Activated naive CD4-positive, alpha-beta T cell treated with anti-CD3 and anti-CD28 coated beads, Interleukin-2, amount 10 ng/mL, durations not matched to agents 7 days and 5 days (primary cell): Measurements from ENCODE around the gene PGLYRP2.
"Not testable (repeated sequence)": the region's sequence is repeated elsewhere in the genome, so short reads cannot be mapped to it uniquely, and the experiment has no call there.

Source experiments
- CTCF ChIA-PET: fragments of 350-600 bp; sonication (Branson Sonifier 250); formaldehyde crosslinking; loops from one replicate; lab custom pipeline; 2021; ENCODE audit warnings: antibody characterized with exemption; lab: Charles Lee
- DNase-seq: peaks from one replicate; pipeline ENCODE4 v3.0.0-alpha.2; 2020
- H3K27ac Mint-ChIP-seq: one replicate; pipeline ENCODE4 v1.8.0; 2021; ENCODE audit warnings: mild to moderate bottlenecking, moderate library complexity, mixed read lengths
- H3K27me3 Mint-ChIP-seq: one replicate; pipeline ENCODE4 v1.8.0; 2021; ENCODE audit warnings: mild to moderate bottlenecking, mixed read lengths
- H3K36me3 Mint-ChIP-seq: one replicate; pipeline ENCODE4 v1.8.0; 2021; ENCODE audit warnings: mixed read lengths
- H3K4me1 Mint-ChIP-seq: one replicate; pipeline ENCODE4 v1.8.0; 2021; ENCODE audit warnings: mixed read lengths
- H3K4me3 Mint-ChIP-seq: one replicate; pipeline ENCODE4 v1.8.0; 2021; ENCODE audit warnings: mild to moderate bottlenecking, moderate library complexity, mixed read lengths
- H3K9me3 Mint-ChIP-seq: one replicate; pipeline ENCODE4 v1.8.0; 2021; ENCODE audit warnings: mixed read lengths

The PGLYRP2 gene

GRCh38 chr19:15479391-15480345 lies at the start of gene PGLYRP2:
TSS of gene PGLYRP2 (minus strand) at chr19:15479501. CDS start at chr19:15479371, 130 bp downstream.
- no peaks in the 10 kb centered on the region for H3K9me3 Mint-ChIP-seq
- CTCF ChIA-PET: interaction anchor here (0.6 to 0.8 kb wide), 3 partner anchors 72 to 325 kb away, joined by 3 to 4 read pairs (median 3); no protein-coding TSS in a partner anchor
- no peak for DNase-seq
- H3K36me3 Mint-ChIP-seq: no peaks in the 10 kb centered on the region
- H3K4me1 Mint-ChIP-seq: peaks cover 36% of the 10 kb centered on the region
- peak within 1 kb of the TSS; percentile 0 for H3K27ac Mint-ChIP-seq
- peaks cover 14% of the 10 kb centered on the region for H3K27me3 Mint-ChIP-seq
- H3K4me3 Mint-ChIP-seq: no peak within 1 kb of the TSS

GRCh38 chr19:15527705-15528104 lies 48.4 kb upstream of the PGLYRP2 start:
- DNase-seq: no peak
- peaks cover 10% of the 10 kb centered on the region for H3K9me3 Mint-ChIP-seq
- peaks cover 35% of the 10 kb centered on the region for H3K27me3 Mint-ChIP-seq
- H3K4me3 Mint-ChIP-seq: no peak overlapping the region
- CTCF ChIA-PET: no interaction called here
- peaks cover 6% of the 10 kb centered on the region for H3K4me1 Mint-ChIP-seq
- no peak overlapping the region for H3K27ac Mint-ChIP-seq
- H3K36me3 Mint-ChIP-seq: peaks cover 2% of the 10 kb centered on the region

- Mint-ChIP-seq H3K4me3 (no peak overlapping the region), H3K27me3 (peaks cover 35% of the 10 kb centered on the region), H3K9me3 (peaks cover 10% of the 10 kb centered on the region), H3K27ac (no peak overlapping the region), H3K36me3 (peaks cover 2% of the 10 kb centered on the region), H3K4me1 (peaks cover 2% of the 10 kb centered on the region)
- CTCF ChIA-PET: no interaction called here
- no peak for DNase-seq
Observed at GRCh38 chr19:15526408-15526807, 47.1 kb upstream of the PGLYRP2 start.

GRCh38 chr19:15525291-15525690 lies 46.0 kb upstream of the PGLYRP2 start:
- peaks cover under 1% of the 10 kb centered on the region for H3K36me3 Mint-ChIP-seq
- H3K9me3 Mint-ChIP-seq: peaks cover 7% of the 10 kb centered on the region
- CTCF ChIA-PET: no interaction called here
- peaks cover 2% of the 10 kb centered on the region for H3K4me1 Mint-ChIP-seq
- no peak for DNase-seq
- H3K27me3 Mint-ChIP-seq: peaks cover 35% of the 10 kb centered on the region
- H3K27ac Mint-ChIP-seq: no peak overlapping the region
- no peak overlapping the region for H3K4me3 Mint-ChIP-seq

GRCh38 chr19:15524781-15525180 lies 45.5 kb upstream of the PGLYRP2 start:
- Mint-ChIP-seq H3K36me3 (no peaks in the 10 kb centered on the region), H3K9me3 (peaks cover 2% of the 10 kb centered on the region), H3K4me3 (no peak overlapping the region), H3K27me3 (peaks cover 35% of the 10 kb centered on the region), H3K4me1 (peaks cover 2% of the 10 kb centered on the region), H3K27ac (no peak overlapping the region)
- DNase-seq: no peak
- CTCF ChIA-PET: no interaction called here

GRCh38 chr19:15519433-15519976 lies 40.2 kb upstream of the PGLYRP2 start:
- Mint-ChIP-seq H3K27ac (peak overlapping the region; percentile 68), H3K9me3 (peaks cover 16% of the 10 kb centered on the region), H3K27me3 (peaks cover 36% of the 10 kb centered on the region), H3K36me3 (peaks cover 3% of the 10 kb centered on the region), H3K4me1 (peaks cover 17% of the 10 kb centered on the region), H3K4me3 (no peak overlapping the region)
- DNase-seq: no peak
- CTCF ChIA-PET: no interaction called here

- H3K4me3 Mint-ChIP-seq: no peak overlapping the region
- H3K27ac Mint-ChIP-seq: no peak overlapping the region
- H3K4me1 Mint-ChIP-seq: peaks cover 24% of the 10 kb centered on the region
- peaks cover 3% of the 10 kb centered on the region for H3K36me3 Mint-ChIP-seq
- no peak for DNase-seq
- peaks cover 16% of the 10 kb centered on the region for H3K9me3 Mint-ChIP-seq
- peaks cover 23% of the 10 kb centered on the region for H3K27me3 Mint-ChIP-seq
- CTCF ChIA-PET: no interaction called here
Observed at GRCh38 chr19:15517778-15518177, 38.5 kb upstream of the PGLYRP2 start.

- CTCF ChIA-PET: no interaction called here
- peaks cover 26% of the 10 kb centered on the region for H3K27me3 Mint-ChIP-seq
- H3K27ac Mint-ChIP-seq: peak overlapping the region; percentile 37
- peaks cover 16% of the 10 kb centered on the region for H3K9me3 Mint-ChIP-seq
- H3K36me3 Mint-ChIP-seq: peaks cover 3% of the 10 kb centered on the region
- H3K4me1 Mint-ChIP-seq: peaks cover 24% of the 10 kb centered on the region
- DNase-seq: no peak
- H3K4me3 Mint-ChIP-seq: no peak overlapping the region
Observed at GRCh38 chr19:15516363-15516762, 37.1 kb upstream of the PGLYRP2 start.

GRCh38 chr19:15515227-15515625 lies 35.9 kb upstream of the PGLYRP2 start:
- DNase-seq, CTCF ChIA-PET, H3K36me3 Mint-ChIP-seq: not testable (repeated sequence)
- Mint-ChIP-seq H3K27me3 (peaks cover 32% of the 10 kb centered on the region), H3K4me3 (peak overlapping the region; percentile 53), H3K4me1 (peaks cover 24% of the 10 kb centered on the region), H3K9me3 (peaks cover 16% of the 10 kb centered on the region), H3K27ac (peak overlapping the region; percentile 96)

- Mint-ChIP-seq H3K27me3 (peaks cover 43% of the 10 kb centered on the region), H3K4me1 (peaks cover 40% of the 10 kb centered on the region), H3K36me3 (peaks cover 3% of the 10 kb centered on the region), H3K9me3 (peaks cover 11% of the 10 kb centered on the region), H3K27ac (no peak overlapping the region), H3K4me3 (no peak overlapping the region)
- CTCF ChIA-PET: interaction anchor here (0.8 to 1.6 kb wide), 2 partner anchors 44 to 92 kb away, joined by 3 read pairs; no protein-coding TSS in a partner anchor
- DNase-seq: no peak
Observed at GRCh38 chr19:15511671-15512424, 32.5 kb upstream of the PGLYRP2 start.

GRCh38 chr19:15508035-15508710 lies 28.9 kb upstream of the PGLYRP2 start, which contains the start of gene CYP4F22:
TSS of gene CYP4F22 (plus strand) at chr19:15508525. CDS start at chr19:15525337, 16,812 bp downstream.
- H3K27ac Mint-ChIP-seq: no peak within 1 kb of the TSS
- CTCF ChIA-PET: no interaction called here
- DNase-seq: peak; percentile 28
- H3K27me3 Mint-ChIP-seq: peaks cover 66% of the 10 kb centered on the region
- H3K4me3 Mint-ChIP-seq: peak within 1 kb of the TSS; percentile 63
- H3K4me1 Mint-ChIP-seq: peaks cover 17% of the 10 kb centered on the region
- H3K9me3 Mint-ChIP-seq: no peaks in the 10 kb centered on the region
- no peaks in the 10 kb centered on the region for H3K36me3 Mint-ChIP-seq

GRCh38 chr19:15507068-15508034 lies 28.1 kb upstream of the PGLYRP2 start:
- H3K27ac Mint-ChIP-seq: no peak overlapping the region
- H3K4me1 Mint-ChIP-seq: peaks cover 17% of the 10 kb centered on the region
- H3K4me3 Mint-ChIP-seq: peak overlapping the region; percentile 43
- peaks cover 69% of the 10 kb centered on the region for H3K27me3 Mint-ChIP-seq
- H3K9me3 Mint-ChIP-seq: no peaks in the 10 kb centered on the region
- CTCF ChIA-PET: interaction anchor here (1.3 kb wide), 1 partner anchor 88 kb away, joined by 3 read pairs; the partner anchor contains the start of gene AKAP8L
- no peak for DNase-seq
- no peaks in the 10 kb centered on the region for H3K36me3 Mint-ChIP-seq
